Ishikawa (cell line): Measurements from ENCODE around the gene NRBF2.

Experiments used
- NFIC ChIP-seq: IDR thresholded peaks from 2 replicates; pipeline ENCODE4 v1.6.1; 2012
- TF ChIP-seq, protein P1 (sequence below): IDR thresholded peaks from 2 replicates; pipeline ENCODE4 v1.6.1; 2012

GRCh38 chr10:63146503-63146902 is 13.4 kb downstream of the NRBF2 start:
- no peak for TF ChIP-seq NFIC
- TF ChIP-seq, protein P1, sequence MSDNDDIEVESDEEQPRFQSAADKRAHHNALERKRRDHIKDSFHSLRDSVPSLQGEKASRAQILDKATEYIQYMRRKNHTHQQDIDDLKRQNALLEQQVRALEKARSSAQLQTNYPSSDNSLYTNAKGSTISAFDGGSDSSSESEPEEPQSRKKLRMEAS: no peak
